ENCODE data around the gene NFAM1. TPM values are rescaled to one million over a fixed set of nuclear protein-coding genes. Genes with fewer than 3 reads are reported as not detected.

Gene NFAM1
- total and polyA plus RNA-seq, 2 of the 4 experiments (the other 2 are of a cell fraction) = not detected

DNA sequence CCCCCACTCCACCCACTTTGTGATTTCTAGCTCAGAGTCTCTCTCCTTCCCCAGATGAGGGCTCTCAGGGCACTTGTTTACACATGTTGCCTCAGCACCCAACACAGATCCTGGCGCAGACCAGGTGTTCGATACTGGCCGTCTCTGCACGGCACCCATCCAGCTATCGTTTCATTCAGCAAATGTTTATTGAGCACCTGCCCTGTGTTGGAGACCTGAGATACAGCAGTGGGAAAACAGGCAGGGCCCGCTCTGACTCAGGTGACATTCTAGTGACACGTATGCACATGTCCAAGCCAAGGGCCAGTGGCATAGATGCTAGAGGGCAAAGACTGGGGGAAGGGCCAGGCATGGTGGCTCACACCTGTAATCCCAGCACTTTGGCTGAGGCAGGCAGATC, 71.9 kb downstream of the NFAM1 start:
- H3K9me3 ChIP-seq (ENCODE audit: control insufficient read depth, insufficient read depth, low read length) = no peaks in the 10 kb centered on the region
- no peak overlapping the region for H2BK15ac ChIP-seq (ENCODE audit: low read depth, low read length)
- H3K23ac ChIP-seq (ENCODE audit: low read depth, low read length) = no peak overlapping the region
- H4K20me1 ChIP-seq (ENCODE audit: insufficient read depth, low read length) = no peaks in the 10 kb centered on the region
- dilution Hi-C loops (cut with HindIII; ENCODE audit: low sequenced_read_pairs, unreplicated experiment) (no loop called here), in situ Hi-C loops (cut with MboI; ENCODE audit: low sequenced_read_pairs) (no loop called here), intact Hi-C loops (cut with micrococcal nuclease) (no loop called here)
- no peak overlapping the region for H3K14ac ChIP-seq (replicated peaks; ENCODE audit: low read depth, low read length)
- H4K91ac ChIP-seq (ENCODE audit: insufficient read depth, low read depth, low read length) = no peak overlapping the region
- ChIA-PET CTCF (interaction anchor here (0.7 kb wide), 1 partner anchor 12 kb away, joined by 3 read pairs; no protein-coding TSS in a partner anchor), POLR2A (ENCODE audit: unreplicated experiment) (interaction anchor here (1.5 kb wide), 1 partner anchor 9 kb away, joined by 3 read pairs; no protein-coding TSS in a partner anchor)
- H3K56ac ChIP-seq (ENCODE audit: extremely low read depth, insufficient read depth, low read length) = no peak overlapping the region
- no peak overlapping the region for H2AK5ac ChIP-seq (ENCODE audit: low read depth, low read length)
- no peak overlapping the region for H3K18ac ChIP-seq (ENCODE audit: low read depth, low read length)
- no peak overlapping the region for H3K4me3 ChIP-seq (ENCODE audit: insufficient read depth, low read depth, low read length)
- peaks cover 54% of the 10 kb centered on the region for H3K27me3 ChIP-seq (ENCODE audit: control insufficient read depth, insufficient read depth, low read length)
- H4K5ac ChIP-seq (ENCODE audit: low read depth, low read length) = no peak overlapping the region
- DNase-seq (no peak), ATAC-seq (ENCODE audit: low read depth) (no peak)
- no peaks in the 10 kb centered on the region for H3K9me1 ChIP-seq (ENCODE audit: insufficient read depth, low read length)
- no peak overlapping the region for H3K4me2 ChIP-seq (ENCODE audit: low read depth, low read length)
- H3K79me1 ChIP-seq (ENCODE audit: low read depth in 1 of 2, low read length in 2 of 2) = no peaks in the 10 kb centered on the region
- H4K8ac ChIP-seq (ENCODE audit: low read depth in 2 of 2, low read length in 2 of 2) = no peak overlapping the region
- no peak overlapping the region for H2BK20ac ChIP-seq (ENCODE audit: low read depth, low read length)
- H3K27ac ChIP-seq (ENCODE audit: insufficient read depth, low read length) = no peak overlapping the region
- no peak overlapping the region for H3K4ac ChIP-seq (ENCODE audit: low read depth, low read length)
- peak overlapping the region; percentile 11 for H2AFZ ChIP-seq (replicated peaks; ENCODE audit: low read length, poor library complexity)
- no peak overlapping the region for H3K9ac ChIP-seq (ENCODE audit: low read depth, low read length)
- no peaks in the 10 kb centered on the region for H3K36me3 ChIP-seq (ENCODE audit: control insufficient read depth, insufficient read depth, low read length)
- no peak overlapping the region for H2BK5ac ChIP-seq (ENCODE audit: low read depth, low read length, poor library complexity, severe bottlenecking)
- H2BK120ac ChIP-seq (ENCODE audit: low read depth, low read length) = no peak overlapping the region
- WGBS, 2 experiments (ENCODE audit: extremely low coverage in 2 of 2, insufficient read length in 1 of 2) = 81% methylated on average over 7 of the region's 7 CpGs; no CpG with 5 or more reads in 1 of the 2 experiments
- BruUV-seq (replicated peaks) = no TSS peak
- no peak for TF ChIP-seq NFE2L2 (IDR thresholded peaks at IDR 0.05; ENCODE audit: low read depth, low read length)
- no peak for TF ChIP-seq ELK1 (IDR thresholded peaks at IDR 0.05; ENCODE audit: borderline replicate concordance, low read depth, low read length)
- no peak for TF ChIP-seq FOS (IDR thresholded peaks at IDR 0.05; ENCODE audit: low read depth, low read length)
- no peak for TF ChIP-seq SMC3 (IDR thresholded peaks at IDR 0.05; ENCODE audit: low read depth, low read length)
- no peak for TF ChIP-seq RCOR1 (IDR thresholded peaks at IDR 0.05; ENCODE audit: insufficient replicate concordance, low read length)
- TF ChIP-seq RFX5 (IDR thresholded peaks at IDR 0.05; ENCODE audit: low read depth, low read length) = no peak
- TF ChIP-seq BHLHE40 (IDR thresholded peaks at IDR 0.05; ENCODE audit: low read depth, low read length) = no peak
- TF ChIP-seq USF2 (IDR thresholded peaks at IDR 0.05; ENCODE audit: low read depth, low read length) = no peak
- no peak for TF ChIP-seq RAD21 (IDR thresholded peaks at IDR 0.05; ENCODE audit: low read length)
- no peak for TF ChIP-seq POLR2A (IDR thresholded peaks at IDR 0.05; ENCODE audit: low read depth, low read length)
- TF ChIP-seq MAFK (IDR thresholded peaks at IDR 0.05; ENCODE audit: low read depth, low read length) = no peak
- no peaks in the 10 kb centered on the region; the same call in 1 of the 2 replicates for H3K4me1 ChIP-seq (ENCODE audit: control insufficient read depth, insufficient read depth, low read length)
- H2AK9ac ChIP-seq (replicated peaks; ENCODE audit: low read depth, low read length, poor library complexity) = no peak overlapping the region

Data from IMR-90 (cell line).